DND-41 (cell line): ENCODE data around the gene CFAP251.

ENCODE experiments used
- ATAC-seq: fragments of 200-7000 bp; cut with Tn5 transposase; 3 replicates; pipeline ENCODE4 v1.9.1; 2021; ENCODE audit warnings: low read depth; ENCODE audit not compliant: insufficient read depth
- DNase-seq: peaks from one replicate; pipeline ENCODE4 v3.0.0-alpha.2; 2020
- H2AFZ ChIP-seq: 2 replicates; pipeline ENCODE4 v1.6.0; 2012; ENCODE audit warnings: low read depth, low read length
- H3K27ac ChIP-seq: 2 replicates; pipeline ENCODE4 v1.5.1; 2012; ENCODE audit warnings: low read length, inconsistent platforms
- H3K27me3 ChIP-seq: fragments of 200-600 bp; sonication (generic); 2 replicates; pipeline ENCODE4 v1.6.0; 2012; ENCODE audit warnings: low read length, mild to moderate bottlenecking, inconsistent platforms; ENCODE audit not compliant: insufficient read depth, poor library complexity
- H3K36me3 ChIP-seq: 2 replicates; pipeline ENCODE4 v1.5.1; 2012; ENCODE audit warnings: low read length, inconsistent platforms; ENCODE audit not compliant: insufficient read depth
- H3K4me1 ChIP-seq: 2 replicates; pipeline ENCODE4 v1.5.1; 2012; ENCODE audit warnings: mild to moderate bottlenecking, low read length; ENCODE audit not compliant: insufficient read depth
- H3K4me2 ChIP-seq: 2 replicates; pipeline ENCODE4 v1.6.0; 2012; ENCODE audit warnings: mild to moderate bottlenecking, moderate library complexity, low read length, inconsistent platforms; ENCODE audit not compliant: insufficient read depth
- H3K4me3 ChIP-seq, 2 experiments: fragments of 200-600 bp in 1 of 2; shearing (Covaris generic) in 1 of 2; 2 replicates each; pipeline ENCODE4 v1.5.1; 2012 to 2016; ENCODE audit warnings: inconsistent platforms in 2 of 2, low read length in 2 of 2, mild to moderate bottlenecking in 2 of 2, low read depth in 1 of 2, moderate library complexity in 1 of 2
- H3K79me2 ChIP-seq: 2 replicates; pipeline ENCODE4 v1.6.0; 2012; ENCODE audit warnings: low read length, inconsistent platforms; ENCODE audit not compliant: insufficient read depth
- H3K9ac ChIP-seq: 2 replicates; pipeline ENCODE4 v1.6.0; 2012; ENCODE audit warnings: low read depth, mild to moderate bottlenecking, inconsistent platforms, low read length, moderate library complexity
- H3K9me3 ChIP-seq: 2 replicates; pipeline ENCODE4 v1.5.1; 2012; ENCODE audit warnings: low read length, moderate library complexity, mild to moderate bottlenecking, inconsistent platforms; ENCODE audit not compliant: insufficient read depth, severe bottlenecking
- H4K20me1 ChIP-seq: 2 replicates; pipeline ENCODE4 v1.6.0; 2012; ENCODE audit warnings: low read length; ENCODE audit not compliant: insufficient read depth
- CTCF ChIP-seq: IDR thresholded peaks from 2 replicates; pipeline ENCODE4 v1.5.1; 2012; ENCODE audit warnings: borderline replicate concordance, low read length, moderate library complexity, mild to moderate bottlenecking; ENCODE audit not compliant: poor library complexity, severe bottlenecking; ENCODE audit errors: extremely low read depth
- EZH2 ChIP-seq: IDR thresholded peaks from 3 replicates; pipeline ENCODE4 v1.6.1; 2012; ENCODE audit warnings: borderline replicate concordance, low read depth, mild to moderate bottlenecking, moderate library complexity, low read length, inconsistent platforms; ENCODE audit not compliant: severe bottlenecking

The CFAP251 gene

GRCh38 chr12:121918679-121919038 lies 267 bp downstream of the CFAP251 start:
- no peaks in the 10 kb centered on the region for H3K79me2 ChIP-seq
- ATAC-seq = no peak; the same call in 2 of the 3 replicates
- H3K36me3 ChIP-seq = peaks cover 31% of the 10 kb centered on the region
- no peak overlapping the region for H3K27ac ChIP-seq
- peaks cover 14% of the 10 kb centered on the region for H3K4me1 ChIP-seq
- no peak for DNase-seq
- peak overlapping the region; percentile 33; the same call in 1 of the 2 replicates for H3K9ac ChIP-seq
- H3K4me3 ChIP-seq = peak overlapping the region in 1 of 2 experiments; percentile 44; a peak in 2 of 4 replicates
- no peaks in the 10 kb centered on the region for H3K27me3 ChIP-seq
- H3K4me2 ChIP-seq = peak overlapping the region; percentile 71
- H2AFZ ChIP-seq = no peak overlapping the region
- no peaks in the 10 kb centered on the region for H4K20me1 ChIP-seq
- no peaks in the 10 kb centered on the region for H3K9me3 ChIP-seq
- TF ChIP-seq EZH2 (no peak), CTCF (no peak)

DNA sequence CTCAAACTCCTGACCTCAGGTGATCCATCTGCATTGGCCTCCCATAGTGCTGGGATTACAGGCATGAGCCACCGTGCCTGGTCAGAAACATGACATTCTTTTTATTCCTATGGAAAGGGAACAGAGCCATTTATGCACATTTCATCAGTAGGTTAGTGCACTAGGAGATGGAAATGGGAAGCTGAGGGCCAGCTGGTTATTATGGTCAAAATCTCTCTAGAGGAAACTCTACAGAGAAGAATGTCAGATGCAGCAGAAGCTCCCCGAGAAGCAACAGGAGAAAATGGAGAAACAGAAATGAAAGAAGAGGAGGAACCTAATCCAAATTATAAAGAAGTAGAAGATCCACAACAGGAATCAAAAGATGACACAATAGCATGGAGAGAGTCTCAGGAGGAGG lies 2.7 kb downstream of the CFAP251 start:
- Histone ChIP-seq H3K4me2 (no peak overlapping the region), H3K27me3 (no peaks in the 10 kb centered on the region), H3K9ac (no peak overlapping the region), H4K20me1 (no peaks in the 10 kb centered on the region), H3K4me3 (no peak overlapping the region), H3K27ac (no peak overlapping the region), H3K36me3 (peaks cover 20% of the 10 kb centered on the region), H2AFZ (no peak overlapping the region), H3K79me2 (no peaks in the 10 kb centered on the region), H3K9me3 (no peaks in the 10 kb centered on the region), H3K4me1 (peaks cover 14% of the 10 kb centered on the region)
- DNase-seq (no peak), ATAC-seq (no peak)
- no peak for TF ChIP-seq EZH2
- no peak for TF ChIP-seq CTCF

DNA sequence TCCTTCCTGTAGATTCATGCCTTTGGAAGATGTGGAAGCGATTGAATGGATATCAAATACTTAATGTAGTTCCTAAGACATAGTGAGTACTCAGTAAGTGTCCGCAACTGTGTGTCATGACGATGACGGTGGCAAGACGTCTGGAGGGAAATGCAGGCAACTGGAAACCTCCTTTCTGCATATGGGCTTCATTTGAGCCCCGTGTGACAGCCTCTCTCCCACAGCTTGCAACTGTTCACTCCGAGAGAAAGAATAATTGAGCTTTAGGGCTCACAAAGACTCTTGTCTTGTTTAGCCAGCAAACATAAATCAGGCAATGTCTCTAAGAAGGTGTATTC lies 6.9 kb downstream of the CFAP251 start:
- no peaks in the 10 kb centered on the region for H3K79me2 ChIP-seq
- H3K4me1 ChIP-seq = no peaks in the 10 kb centered on the region
- H4K20me1 ChIP-seq = no peaks in the 10 kb centered on the region
- H2AFZ ChIP-seq = no peak overlapping the region
- H3K4me2 ChIP-seq = no peak overlapping the region
- no peak overlapping the region for H3K27ac ChIP-seq
- ATAC-seq (no peak), DNase-seq (no peak)
- no peak overlapping the region for H3K9ac ChIP-seq
- no peak overlapping the region for H3K4me3 ChIP-seq
- no peaks in the 10 kb centered on the region for H3K9me3 ChIP-seq
- H3K27me3 ChIP-seq = no peaks in the 10 kb centered on the region
- no peaks in the 10 kb centered on the region for H3K36me3 ChIP-seq
- no peak for TF ChIP-seq CTCF

GRCh38 chr12:121926874-121927706 lies 8.7 kb downstream of the CFAP251 start:
- no peaks in the 10 kb centered on the region for H3K4me1 ChIP-seq
- H3K36me3 ChIP-seq = no peaks in the 10 kb centered on the region
- DNase-seq (no peak), ATAC-seq (no peak)
- no peaks in the 10 kb centered on the region for H3K9me3 ChIP-seq
- H4K20me1 ChIP-seq = no peaks in the 10 kb centered on the region
- no peaks in the 10 kb centered on the region for H3K79me2 ChIP-seq
- H3K27me3 ChIP-seq = no peaks in the 10 kb centered on the region
- no peak overlapping the region for H3K4me2 ChIP-seq
- H3K9ac ChIP-seq = no peak overlapping the region
- no peak for TF ChIP-seq EZH2
- TF ChIP-seq CTCF = no peak
- 0 out of 2 replicates have a peak overlapping the region, but pooled peaks have one; percentile 36 for H2AFZ ChIP-seq
- no peak overlapping the region for H3K27ac ChIP-seq
- H3K4me3 ChIP-seq = no peak overlapping the region
